Stimulated activated CD8-positive, alpha-beta memory T cell treated with anti-CD3 and anti-CD28 coated beads, Interleukin-12 subunit alpha, Interleukin-12 subunit beta, amount 100 ng/mL, for 4 hours (primary cell): ENCODE results near the gene DGKE.

ENCODE experiments used
- DNase-seq: peaks from one replicate; pipeline ENCODE4 v3.0.0-alpha.2; 2020; ENCODE audit warnings: low read depth

DGKE gene

DNA sequence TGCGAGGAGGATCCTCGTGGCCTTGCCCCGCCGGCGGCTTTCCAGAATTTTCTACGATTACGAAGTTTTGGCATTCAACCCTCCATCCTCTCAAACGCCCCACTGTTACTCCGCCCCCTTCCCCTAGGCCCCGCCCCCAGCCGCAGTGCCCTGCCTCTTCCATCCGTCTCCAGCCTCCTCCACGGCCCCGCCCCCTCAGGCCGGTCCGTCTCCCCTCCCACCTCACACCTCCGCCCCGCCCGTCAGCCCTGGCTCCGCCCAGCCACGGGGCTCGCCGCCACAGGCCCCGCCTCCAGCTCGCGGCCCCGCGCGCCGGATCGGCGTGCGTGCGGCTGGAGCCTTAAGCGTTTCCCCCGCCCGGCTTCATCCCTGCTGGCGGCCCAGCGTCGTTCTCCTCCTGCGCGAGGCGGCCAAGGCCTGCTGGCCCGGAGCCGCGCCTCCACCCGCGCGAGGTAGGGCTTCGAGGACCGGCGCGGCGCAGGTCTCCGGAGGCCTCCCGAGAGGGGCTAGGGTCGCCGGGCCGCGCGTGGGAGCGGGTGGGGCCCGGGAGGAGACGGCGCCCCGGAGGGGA, at the start of gene DGKE, which contains the start of gene C17orf67:
DGKE (plus strand) TSS at position 343 of the 571 bp plus-strand sequence. CDS start 645 bp downstream, outside the sequence.
C17orf67 (minus strand) TSS at position 112 of the 571 bp plus-strand sequence. CDS start 18,110 bp downstream, outside the sequence.
- DNase-seq = peak; percentile 98

DNA sequence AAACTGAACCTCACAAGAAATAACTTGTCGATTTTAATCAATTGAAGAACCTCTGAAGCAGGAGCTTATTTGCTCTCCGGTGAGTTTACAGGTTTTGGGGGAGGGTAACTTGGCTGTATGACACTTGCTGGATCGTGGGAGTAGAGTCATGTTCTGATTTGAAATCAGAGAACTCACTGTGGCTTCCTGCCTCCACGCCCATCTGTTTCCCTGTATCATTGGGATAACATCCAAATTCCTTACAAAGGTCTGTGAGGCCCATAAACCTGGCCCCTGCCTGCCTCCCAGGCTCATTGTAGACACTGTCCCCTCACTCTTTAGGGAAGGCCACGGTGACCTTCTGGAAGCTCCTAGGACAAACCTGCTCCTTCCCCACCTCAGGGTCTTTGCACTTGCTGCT, 48.5 kb upstream of the DGKE start:
- DNase-seq = no peak

DNA sequence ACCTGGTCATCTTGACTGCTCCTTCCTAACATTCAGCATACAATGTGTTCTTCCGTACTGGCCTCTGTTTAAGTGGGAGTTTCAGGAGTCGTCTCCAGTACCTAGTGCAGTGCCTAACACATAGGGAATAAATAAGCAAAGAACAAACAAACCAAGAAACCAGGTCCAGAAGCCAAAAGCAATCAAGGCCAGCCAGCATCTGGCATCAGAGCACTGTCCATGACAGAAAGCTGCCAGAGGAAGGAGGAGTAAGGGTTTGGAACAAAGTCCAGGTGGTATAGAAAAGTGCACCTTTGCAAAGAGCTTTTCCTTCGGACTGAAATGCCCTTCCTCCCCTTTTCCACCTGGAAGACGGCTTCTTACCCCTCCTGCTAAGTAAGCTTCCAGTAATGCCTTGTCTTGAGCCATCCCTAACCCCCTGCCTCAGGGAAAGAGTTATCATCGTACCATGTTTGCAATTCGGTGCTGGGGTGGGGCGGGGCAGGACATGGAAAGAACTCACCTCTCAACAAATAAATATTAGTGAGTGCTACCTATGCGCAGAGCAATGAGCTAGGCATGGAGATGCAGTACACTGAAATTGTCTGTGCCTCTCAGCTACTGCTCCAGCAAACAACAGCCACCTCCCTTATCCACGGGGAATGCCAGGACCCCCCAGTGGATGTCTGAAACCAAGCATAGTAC, 47.8 kb upstream of the DGKE start:
- DNase-seq = no peak

DNA sequence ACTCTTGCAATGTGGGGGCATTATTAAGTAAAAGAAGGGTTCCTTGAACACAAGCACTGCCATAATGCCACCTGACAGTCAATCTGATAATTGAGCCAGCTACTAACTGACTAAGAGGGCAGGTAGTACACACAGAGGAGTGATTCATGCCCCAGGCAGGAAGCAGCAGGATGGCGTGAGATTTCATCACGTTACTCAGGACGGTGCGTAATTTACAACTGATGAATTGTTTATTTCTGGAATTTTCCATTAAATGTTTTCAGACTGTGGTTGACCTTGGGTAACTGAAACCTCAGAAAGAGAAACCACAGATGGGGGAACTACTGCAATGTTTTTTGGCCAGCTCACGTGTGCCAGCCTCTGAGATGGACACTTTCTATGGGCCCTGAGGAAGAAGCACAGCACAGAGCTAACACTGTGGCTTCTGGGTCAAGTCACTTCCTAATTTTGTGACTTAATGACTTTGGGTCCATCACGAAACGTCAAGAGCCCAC, 46.9 kb upstream of the DGKE start:
- peak; percentile 13 for DNase-seq

DNA sequence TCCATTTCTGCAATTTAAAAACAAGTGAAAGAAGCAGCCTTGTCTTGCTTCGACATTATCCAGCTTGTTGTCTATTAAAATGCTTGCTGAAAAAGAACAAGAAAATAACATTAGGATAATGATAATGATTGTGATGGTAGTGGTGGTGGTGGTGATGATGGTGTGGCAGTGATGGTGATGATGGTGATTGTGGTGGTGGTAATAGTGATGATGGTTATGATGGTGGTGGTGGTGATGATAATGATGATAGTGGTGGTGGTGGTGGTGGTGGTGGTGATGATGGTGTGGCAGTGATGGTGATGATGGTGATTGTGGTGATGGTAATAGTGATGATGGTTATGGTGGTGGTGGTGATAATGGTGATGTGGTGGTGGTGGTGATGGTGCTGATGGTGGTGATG, 41.7 kb upstream of the DGKE start:
- no peak for DNase-seq

DNA sequence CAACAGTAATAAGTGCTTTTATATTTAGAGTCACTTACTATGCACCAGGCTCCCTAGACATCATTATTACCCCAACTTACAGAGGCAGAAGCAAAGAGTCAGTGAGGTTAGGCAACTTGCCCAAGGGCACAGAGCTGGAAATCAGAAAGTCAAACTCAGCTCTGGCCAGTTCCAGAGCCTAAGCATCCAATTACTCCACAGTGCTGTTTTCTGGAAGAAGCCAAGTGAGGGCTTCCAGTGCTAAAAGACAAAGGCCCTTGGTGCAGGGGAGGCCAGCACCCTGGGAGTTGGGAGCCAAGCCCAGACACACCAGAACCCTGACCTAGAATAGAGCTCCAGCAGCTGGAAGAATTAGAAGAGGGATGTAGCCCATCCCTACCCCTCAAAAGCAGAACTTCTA, 40.4 kb upstream of the DGKE start:
- DNase-seq = no peak

DNA sequence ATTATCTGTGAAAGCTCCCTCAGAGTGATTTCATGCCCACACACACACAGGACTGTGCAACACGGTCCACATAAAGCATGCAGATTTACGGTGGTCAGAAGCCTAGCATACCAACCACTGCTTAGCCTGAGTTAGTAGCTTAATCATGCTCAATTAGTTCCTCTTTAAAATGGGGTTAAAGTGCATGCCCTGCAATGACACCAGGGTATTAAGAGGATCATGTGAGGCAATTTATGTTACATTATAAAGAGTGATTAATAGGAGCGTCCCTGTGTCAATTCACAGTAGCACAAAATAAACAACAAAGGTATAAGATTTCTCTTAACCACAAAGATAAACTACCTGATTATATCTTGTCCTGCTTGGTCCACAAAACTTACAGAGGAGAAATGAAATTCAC, 40.0 kb upstream of the DGKE start:
- no peak for DNase-seq

DNA sequence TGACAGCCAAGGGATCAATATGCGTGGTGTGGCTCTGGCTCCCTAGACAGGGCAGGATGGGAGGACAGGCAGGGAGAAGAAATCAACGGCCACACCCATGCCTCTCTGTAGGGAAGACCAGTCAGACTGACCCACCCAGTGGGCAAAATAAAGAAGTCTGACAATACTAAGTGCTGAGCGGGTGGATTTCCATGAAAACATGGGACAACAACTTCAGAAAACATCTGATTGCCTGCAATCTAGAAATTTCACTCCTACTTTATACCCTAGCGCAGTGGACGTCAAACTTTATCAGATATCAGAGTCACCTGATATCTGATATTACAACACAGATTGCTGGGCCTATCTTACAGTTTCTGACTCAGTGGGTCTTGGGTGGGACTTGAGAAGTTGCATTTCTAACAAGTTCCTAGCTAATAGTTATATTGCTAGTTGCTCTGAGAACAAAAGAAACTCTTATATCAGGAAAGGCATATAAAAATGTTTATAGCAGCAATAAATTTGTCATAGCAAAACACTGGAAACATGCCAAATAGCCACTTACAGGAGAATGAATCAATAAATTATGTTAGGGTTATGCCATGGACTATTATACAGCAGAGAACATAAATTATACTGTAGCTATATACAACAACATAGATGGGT, 38.6 kb upstream of the DGKE start:
- no peak for DNase-seq

DNA sequence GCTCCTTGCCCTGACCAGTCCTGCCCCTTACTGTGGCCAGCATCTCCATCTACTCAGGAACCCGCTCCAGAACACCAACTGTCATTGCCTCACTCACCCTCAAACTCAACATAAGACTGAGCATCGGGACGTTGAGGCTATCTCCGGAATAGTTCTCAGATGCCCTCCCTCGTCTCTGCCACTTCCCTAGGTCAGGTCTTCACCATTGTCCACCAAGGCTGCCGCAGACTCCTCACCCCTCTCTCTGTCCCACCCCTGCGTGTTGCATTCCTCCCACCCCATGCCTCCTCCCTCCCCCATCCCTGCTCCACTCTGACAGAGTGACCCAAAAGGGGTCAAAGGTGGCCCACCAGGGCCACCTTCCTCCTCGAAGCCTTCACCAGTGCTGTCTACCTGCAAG, 37.4 kb upstream of the DGKE start:
- DNase-seq = no peak

DNA sequence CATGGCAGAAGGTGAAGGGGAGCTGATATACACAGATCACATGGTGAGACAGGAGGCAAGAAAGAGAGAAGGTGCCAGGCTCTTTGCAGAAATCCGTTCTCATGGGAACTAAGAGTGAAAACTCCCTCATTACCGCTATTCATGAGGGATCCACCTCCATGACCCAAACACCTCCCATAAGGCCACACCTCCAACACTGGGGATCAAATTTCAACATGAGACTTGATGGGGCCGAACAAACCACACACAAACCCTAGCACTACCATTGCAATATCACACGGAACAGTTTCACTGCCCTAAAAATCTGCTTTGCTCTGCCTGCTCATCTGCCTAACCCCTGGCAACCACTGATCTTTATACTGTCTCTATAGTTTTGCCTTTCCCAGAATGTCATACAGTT, 35.0 kb upstream of the DGKE start:
- DNase-seq = no peak

DNA sequence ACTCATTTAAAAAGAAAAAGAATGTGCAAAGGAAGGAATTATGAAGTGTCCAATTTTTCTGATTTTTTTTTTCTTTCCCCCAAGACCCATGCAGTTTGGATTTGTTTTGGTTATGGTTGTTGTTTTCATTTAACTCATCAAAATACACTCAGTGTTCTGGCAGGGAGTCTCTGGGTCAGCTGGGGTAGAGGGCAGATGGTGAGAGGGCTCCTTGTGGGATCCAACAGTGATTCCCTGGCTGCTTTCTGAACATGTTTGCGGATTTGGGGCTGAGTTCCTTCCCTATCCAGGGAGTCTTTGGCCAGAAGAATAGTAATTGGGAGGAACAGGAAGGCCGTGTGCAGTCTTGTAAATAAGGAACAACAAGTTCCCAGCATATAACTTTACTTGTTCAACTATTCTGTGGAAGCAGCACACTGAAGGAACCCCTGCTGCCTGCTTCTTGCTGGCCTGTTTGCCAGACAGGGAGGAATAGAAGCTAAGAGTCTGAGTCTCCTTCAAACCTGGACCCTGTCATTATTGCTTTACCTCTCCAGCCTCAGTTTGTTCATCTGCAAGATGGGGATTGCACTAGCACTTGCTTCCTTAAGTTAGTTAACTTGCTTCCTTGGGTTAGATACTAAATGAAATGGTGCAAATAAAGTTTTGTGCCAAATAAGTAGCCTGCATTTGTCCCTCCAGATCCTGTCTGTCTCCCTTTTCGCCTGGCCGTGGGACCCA, 32.3 kb upstream of the DGKE start:
- DNase-seq = no peak

DNA sequence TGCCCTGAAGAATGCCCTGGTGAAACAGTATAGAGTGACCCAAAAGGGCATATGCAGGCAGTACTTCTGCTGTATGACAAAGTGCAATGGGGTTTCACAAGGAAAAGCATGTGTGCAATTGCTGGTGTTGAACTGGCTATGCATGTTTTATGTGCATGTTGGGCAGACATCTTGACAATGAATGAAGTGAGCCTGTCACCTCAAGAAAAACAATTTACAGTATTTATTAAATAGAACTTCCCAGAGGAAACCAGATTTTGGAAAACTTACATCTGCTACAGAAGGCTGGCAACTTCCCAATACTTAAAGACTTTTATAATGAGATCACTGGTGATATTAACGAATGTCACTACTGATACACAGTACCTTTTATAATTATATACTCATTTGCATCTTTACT, 30.9 kb upstream of the DGKE start:
- DNase-seq = no peak

DNA sequence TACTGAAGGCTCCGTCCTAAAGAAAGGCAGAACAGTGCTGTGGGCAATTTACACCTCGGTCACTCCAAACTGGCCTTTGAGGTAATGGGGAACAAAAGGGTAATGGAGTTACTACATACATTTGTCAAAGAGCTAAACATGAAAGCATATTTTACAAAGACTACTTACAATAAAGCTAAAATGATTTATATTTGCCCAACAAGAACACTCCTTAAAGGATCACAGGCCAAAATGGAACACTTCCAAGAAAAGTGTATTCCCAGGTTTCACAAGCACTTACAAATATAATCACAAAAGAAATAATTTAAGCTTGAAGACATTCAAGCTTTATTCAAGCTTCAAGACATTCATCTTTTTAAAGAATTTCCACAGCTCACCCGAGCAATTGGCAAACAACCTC, 29.5 kb upstream of the DGKE start:
- no peak for DNase-seq

DNA sequence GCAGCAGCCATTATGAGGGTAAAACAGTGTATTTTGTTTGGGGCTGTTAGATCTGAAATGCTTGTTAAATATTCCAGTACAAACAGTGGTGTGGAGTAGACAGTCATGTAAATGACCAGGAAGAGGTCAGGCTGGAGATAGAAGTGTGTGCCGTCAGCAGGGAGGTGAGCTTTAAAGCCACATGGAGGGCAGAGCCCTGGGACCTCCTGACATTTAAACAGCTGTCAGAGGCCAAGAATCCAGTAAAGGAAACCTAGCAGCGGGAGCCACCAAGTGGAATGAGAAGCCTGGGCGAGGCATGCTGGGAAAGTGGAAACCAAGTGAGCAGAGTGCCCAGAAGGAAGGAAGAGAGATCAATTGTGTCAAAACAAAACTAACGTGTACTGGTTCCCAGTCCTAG, 27.0 kb upstream of the DGKE start:
- no peak for DNase-seq

DNA sequence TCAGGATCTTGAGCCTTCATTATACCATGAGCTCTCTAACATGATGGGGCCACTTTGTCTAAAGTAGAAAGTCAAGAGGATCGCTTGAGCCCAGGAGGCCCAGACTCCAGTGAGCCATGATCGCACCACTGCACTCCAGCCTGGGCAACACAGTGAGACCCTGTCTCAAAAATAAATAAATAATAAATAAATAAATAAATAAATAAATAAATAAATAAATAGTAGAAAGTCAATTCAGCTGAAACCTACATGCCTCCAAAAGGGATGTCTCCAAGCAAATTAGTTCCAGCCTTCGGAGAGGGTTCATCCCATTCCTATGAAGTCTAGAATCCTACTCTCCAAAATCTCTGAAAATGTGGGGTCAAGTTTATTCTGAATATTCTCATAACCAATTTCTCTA, 26.2 kb upstream of the DGKE start:
- no peak for DNase-seq

DNA sequence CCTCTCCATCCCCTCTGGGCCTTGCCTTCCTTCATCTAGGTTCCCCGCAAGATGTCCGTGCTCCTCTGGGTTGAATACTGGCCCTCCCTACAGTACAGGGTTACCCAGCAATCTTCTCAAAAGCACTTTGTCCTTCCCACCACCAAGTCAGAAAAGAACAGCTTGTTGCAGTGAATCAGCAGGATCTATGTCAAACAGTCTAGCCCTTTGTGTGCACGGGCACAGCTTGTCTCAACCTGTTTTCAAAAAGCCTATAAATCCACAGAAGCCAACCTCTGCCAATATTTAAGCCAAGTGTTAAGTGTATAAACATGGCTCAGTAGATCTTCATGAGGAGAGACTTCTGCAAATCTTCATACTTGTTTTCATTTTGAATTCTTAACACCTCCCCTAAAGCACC, 25.4 kb upstream of the DGKE start:
- DNase-seq = no peak

DNA sequence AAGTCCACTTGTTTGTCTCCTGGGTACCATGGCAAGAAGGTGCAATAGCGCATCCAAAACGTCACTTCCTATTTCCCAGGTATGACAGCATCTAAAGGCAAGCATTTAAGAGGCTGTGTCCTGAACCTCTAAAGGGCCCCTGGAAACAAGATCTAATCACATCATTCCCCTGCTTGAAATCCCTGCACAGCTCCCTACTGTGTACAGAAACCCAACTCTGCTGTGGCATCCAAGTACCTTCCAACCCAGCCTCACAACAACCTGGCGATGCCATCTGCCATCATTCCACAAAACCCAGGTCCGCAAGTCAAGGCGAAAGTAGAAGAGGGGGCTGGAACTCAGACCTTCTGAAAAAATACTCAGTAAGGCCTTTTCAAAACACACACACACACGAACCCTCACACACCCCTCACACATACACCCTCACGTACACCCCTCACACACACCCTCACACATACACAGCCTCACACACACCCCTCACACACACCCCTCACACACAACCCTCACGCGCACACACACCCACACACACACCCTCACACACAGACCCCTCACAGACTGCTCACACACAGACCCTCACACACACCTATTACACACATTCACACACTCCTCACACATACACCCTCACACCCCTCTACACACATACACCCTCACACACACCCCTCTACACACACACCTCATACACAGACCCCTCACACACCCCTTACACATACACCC, 24.7 kb upstream of the DGKE start:
- DNase-seq = no peak

DNA sequence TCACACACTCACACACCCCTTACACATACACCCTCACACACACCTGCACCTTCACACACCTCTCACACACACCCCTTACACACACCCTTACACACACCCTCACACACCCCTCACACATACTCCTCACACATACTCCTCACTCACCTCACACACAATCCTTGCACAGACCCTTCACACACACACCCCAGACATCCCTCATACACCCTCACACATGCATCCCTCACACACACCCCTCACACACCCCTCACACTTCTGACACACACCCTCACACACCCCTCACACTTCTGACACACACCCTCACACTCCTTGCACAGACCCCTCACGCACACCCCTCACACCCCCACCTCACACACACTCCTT, 24.2 kb upstream of the DGKE start:
- no peak for DNase-seq

DNA sequence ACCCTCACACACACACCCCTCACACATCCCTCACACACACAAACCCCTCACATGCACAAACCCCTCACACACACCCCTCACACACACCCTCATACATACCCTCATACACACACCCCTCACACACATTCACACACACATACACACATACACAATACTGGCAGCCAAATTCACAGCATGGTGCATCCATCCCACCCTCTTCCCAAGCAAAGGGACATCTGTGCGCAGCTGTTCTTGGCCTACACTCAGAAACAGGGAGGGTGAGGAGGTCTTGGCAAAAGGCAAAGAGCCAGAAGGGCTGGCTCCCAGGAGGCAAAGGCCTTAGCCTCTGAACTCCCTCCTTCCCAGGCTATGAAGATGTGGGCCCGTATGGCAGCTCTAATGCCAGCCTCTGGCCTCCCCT, 23.6 kb upstream of the DGKE start:
- no peak for DNase-seq

DNA sequence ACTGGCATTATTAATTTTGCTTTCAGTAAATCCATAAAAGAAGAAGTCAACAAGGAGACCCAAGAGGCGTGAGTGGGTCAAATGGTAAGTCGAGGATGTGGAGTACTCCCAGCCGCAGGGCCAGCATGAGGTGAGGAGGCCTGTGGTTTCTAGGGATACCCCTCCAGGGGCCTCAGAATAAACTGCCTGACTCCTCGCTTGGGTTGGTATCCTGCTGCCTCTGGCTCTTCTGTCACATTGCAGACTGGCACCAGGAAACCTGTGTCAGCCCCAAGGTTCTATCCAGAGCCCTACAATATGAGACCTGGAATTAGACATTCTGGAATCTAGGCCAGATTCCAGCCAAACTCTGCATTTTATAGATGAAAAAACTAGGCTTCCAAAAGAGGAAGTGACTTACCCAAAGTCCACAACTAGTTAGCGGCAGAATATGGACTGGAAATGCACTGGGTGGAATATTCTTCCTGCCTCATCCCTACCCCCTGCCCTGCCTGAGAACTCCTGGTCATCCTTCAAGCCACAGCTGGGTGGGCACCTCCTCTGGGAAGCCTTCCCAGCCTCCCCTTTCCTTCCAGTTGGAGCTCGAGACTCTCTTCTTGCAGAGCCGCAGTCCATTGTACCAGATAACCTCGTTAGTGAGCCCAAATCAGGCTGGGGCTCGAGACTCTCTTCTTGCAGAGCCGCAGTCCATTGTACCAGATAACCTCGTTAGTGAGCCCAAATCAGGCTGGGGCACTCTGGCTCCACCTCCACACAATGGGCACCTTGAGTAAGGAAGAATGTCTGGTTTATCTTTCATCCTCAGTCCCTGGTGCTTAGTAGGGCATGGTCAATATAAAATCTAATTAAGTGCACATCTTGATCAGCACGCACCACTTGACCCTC, 22.8 kb upstream of the DGKE start:
- no peak for DNase-seq

DNA sequence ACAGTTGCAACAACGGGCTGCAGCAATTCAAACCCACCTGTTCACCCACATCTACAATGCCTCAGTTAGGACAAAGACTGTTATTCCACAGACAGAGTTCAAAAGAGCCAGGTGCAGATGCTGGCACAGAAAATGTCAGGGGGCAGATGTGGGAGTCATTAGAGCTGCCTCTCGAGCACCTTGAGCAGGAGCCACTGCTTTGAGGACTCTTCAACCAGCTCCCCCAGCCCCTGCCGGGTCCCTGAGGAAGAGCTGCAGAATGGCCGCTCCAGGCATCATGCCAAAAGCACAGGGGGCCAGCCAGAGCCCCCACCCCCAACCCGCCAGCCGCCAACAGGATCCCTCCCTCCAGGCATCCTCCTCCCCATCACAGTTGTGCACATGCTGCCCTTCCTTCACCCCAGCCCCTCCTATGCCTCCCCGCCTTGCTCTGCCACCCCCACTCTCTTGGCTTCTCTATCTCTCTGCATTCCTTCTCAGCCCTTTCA, 21.0 kb upstream of the DGKE start:
- no peak for DNase-seq
